ENCODE data around the gene GRHPR. TPM values are rescaled to one million over a fixed set of nuclear protein-coding genes. Genes with fewer than 3 reads are reported as not detected.
A peak's percentile ranks its signal among the peaks of the same experiment; 100 is the strongest.
"Not testable (repeated sequence)": the region's sequence is repeated elsewhere in the genome, so short reads cannot be mapped to it uniquely, and the experiment has no call there.

GRHPR gene
- total and polyA plus RNA-seq, 10 of the 15 experiments (the other 5 are each of a cell fraction or from before 2014, with no cell fraction given), result 52.4 to 194 (median 126) TPM

DNA sequence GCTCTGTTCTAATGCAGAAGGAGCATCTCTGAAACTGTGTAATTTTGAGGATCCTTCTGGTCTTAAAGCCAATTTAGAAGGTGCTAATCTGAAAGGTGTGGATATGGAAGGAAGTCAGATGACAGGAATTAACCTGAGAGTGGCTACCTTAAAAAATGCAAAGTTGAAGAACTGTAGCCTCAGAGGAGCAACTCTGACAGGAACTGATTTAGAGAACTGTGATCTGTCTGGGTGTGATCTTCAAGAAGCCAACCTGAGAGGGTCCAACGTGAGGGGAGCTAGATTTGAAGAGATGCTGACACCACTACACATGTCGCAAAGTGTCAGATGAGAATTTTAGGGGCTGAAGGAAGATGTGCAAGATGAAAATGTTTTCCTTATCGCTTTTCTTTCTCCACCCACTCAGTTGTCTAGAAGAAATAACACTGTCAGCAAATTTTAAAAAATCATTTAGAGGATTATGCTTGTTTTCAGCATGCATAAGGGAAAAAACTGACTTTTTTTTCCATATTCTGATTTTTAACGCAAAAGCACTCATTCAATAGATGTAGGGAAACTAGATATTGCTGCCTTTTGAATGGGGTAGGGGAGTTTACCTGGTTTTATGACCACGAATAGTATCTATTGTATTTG lies 55.6 kb downstream of the GRHPR start:
- H3K4me2 ChIP-seq (ENCODE audit: control insufficient read depth, insufficient read depth); CTCF ChIA-PET; H3K27ac ChIP-seq (ENCODE audit: control insufficient read depth, insufficient read depth); H4K20me1 ChIP-seq (ENCODE audit: control insufficient read depth, insufficient read depth); BruUV-seq (replicated peaks); H3K9me3 ChIP-seq (replicated peaks; ENCODE audit: control insufficient read depth, insufficient read depth, low read length); H3K4me1 ChIP-seq (ENCODE audit: control insufficient read depth, insufficient read depth, low read length); FAIRE-seq; H3K36me3 ChIP-seq (ENCODE audit: control insufficient read depth in 2 of 2, insufficient read depth in 2 of 2, low read length in 1 of 2); intact Hi-C loops (cut with micrococcal nuclease; ENCODE audit: unreplicated experiment); H3K79me2 ChIP-seq (ENCODE audit: control insufficient read depth, insufficient read depth, low read length); DNase-seq (ENCODE audit: low read depth, low spot score); H2AFZ ChIP-seq (ENCODE audit: control insufficient read depth, low read depth, low read length); POLR2A ChIA-PET; H3K27me3 ChIP-seq (replicated peaks in 1 of 2; ENCODE audit: control insufficient read depth in 2 of 2, insufficient read depth in 2 of 2, low read length in 1 of 2); ATAC-seq; H3K9ac ChIP-seq (ENCODE audit: control insufficient read depth, insufficient read depth, low read length); H3K4me3 ChIP-seq: not testable (repeated sequence)
- in situ Hi-C loops (cut with MboI), result loop anchor here (25.0 kb wide), 1 partner anchor 534 kb away; no protein-coding TSS in a partner anchor
- RAD21 ChIA-PET (ENCODE audit: unreplicated experiment), result interaction anchor here (2.0 kb wide), 1 partner anchor 13 kb away, joined by 5 read pairs; the partner anchor contains the start of gene ZBTB5
- SMC1A ChIA-PET (ENCODE audit: uncharacterized antibody, unreplicated experiment), result interaction anchor here (1.1 to 1.2 kb wide), 2 partner anchors 18 to 91 kb away, joined by 3 read pairs; no protein-coding TSS in a partner anchor
- 19% methylated on average over 5 of the region's 5 CpGs for WGBS (ENCODE audit: insufficient coverage, insufficient replicate concordance, low lambda C conversion rate, missing lambda C conversion rate)

DNA sequence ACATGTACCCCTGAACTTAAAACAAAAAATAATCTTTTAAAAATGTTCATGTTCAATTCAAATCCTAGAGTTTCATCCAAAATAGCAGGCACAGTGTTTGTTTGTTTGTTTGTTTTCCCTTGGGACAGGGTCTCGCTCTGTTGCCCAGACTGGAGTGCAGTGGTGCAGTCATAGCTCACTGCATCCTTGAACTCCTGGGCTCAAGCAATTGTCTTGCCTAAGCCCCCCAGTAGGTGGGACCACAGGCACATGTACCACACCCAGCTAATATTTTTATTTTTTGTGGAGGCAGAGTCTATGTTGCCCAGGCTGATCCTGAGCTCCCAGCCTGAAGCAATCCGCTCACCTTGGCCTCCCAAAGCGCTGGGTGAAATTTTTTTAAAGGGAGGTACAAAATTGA lies 58.3 kb downstream of the GRHPR start:
- H3K27ac ChIP-seq (ENCODE audit: control insufficient read depth, insufficient read depth), result no peak overlapping the region
- no peaks in the 10 kb centered on the region for H3K9me3 ChIP-seq (replicated peaks; ENCODE audit: control insufficient read depth, insufficient read depth, low read length)
- peaks cover 5% of the 10 kb centered on the region; the same call in 1 of the 2 replicates for H3K4me1 ChIP-seq (ENCODE audit: control insufficient read depth, insufficient read depth, low read length)
- H3K27me3 ChIP-seq (replicated peaks in 1 of 2; ENCODE audit: control insufficient read depth in 2 of 2, insufficient read depth in 2 of 2, low read length in 1 of 2), result peaks cover 0 to 2% of the 10 kb centered on the region in 2 experiments; a peak in 1 of 4 replicates
- no peak overlapping the region for H3K4me2 ChIP-seq (ENCODE audit: control insufficient read depth, insufficient read depth)
- RAD21 ChIA-PET (ENCODE audit: unreplicated experiment), result interaction anchor here (1.0 to 1.9 kb wide), 4 partner anchors 10 to 262 kb away, joined by 3 to 4 read pairs (median 4); no protein-coding TSS in a partner anchor
- no peaks in the 10 kb centered on the region for H4K20me1 ChIP-seq (ENCODE audit: control insufficient read depth, insufficient read depth)
- no peaks in the 10 kb centered on the region for H3K36me3 ChIP-seq (ENCODE audit: control insufficient read depth in 2 of 2, insufficient read depth in 2 of 2, low read length in 1 of 2)
- in situ Hi-C loops (cut with MboI) (loop anchor here (5.0 to 25.0 kb wide), 2 partner anchors 112 to 532 kb away; partner anchors contain the start of gene TOMM5), intact Hi-C loops (cut with micrococcal nuclease; ENCODE audit: unreplicated experiment) (loop anchor here (5.0 to 10.0 kb wide), 2 partner anchors 304 to 422 kb away; partner anchors contain the start of genes EXOSC3 and SLC25A51)
- H3K4me3 ChIP-seq, result no peak overlapping the region
- WGBS (ENCODE audit: insufficient coverage, insufficient replicate concordance, low lambda C conversion rate, missing lambda C conversion rate), result 51% methylated on average over 3 of the region's 3 CpGs
- no peak overlapping the region for H3K9ac ChIP-seq (ENCODE audit: control insufficient read depth, insufficient read depth, low read length)
- CTCF ChIA-PET, result interaction anchor here (0.6 to 2.3 kb wide), 21 partner anchors 8 to 422 kb away, joined by 3 to 12 read pairs (median 3); partner anchors contain the start of genes FBXO10 and ZBTB5
- no peak for ATAC-seq
- peaks cover 2% of the 10 kb centered on the region for H3K79me2 ChIP-seq (ENCODE audit: control insufficient read depth, insufficient read depth, low read length)
- TF ChIP-seq RAD21 (IDR thresholded peaks at IDR 0.05; ENCODE audit: insufficient read depth, low read depth, low read length) (peak; percentile 25; the same call in 1 of the 2 replicates), SPI1 (IDR thresholded peaks at IDR 0.05; ENCODE audit: borderline replicate concordance, insufficient read depth, low read depth, low read length) (no peak), MYC (IDR thresholded peaks at IDR 0.05; ENCODE audit: insufficient read depth, insufficient read length, insufficient replicate concordance, low read length, severe bottlenecking) (no peak), HDGF (IDR thresholded peaks at IDR 0.05) (no peak), ZNF384 (IDR thresholded peaks at IDR 0.05; ENCODE audit: borderline replicate concordance, low read depth, low read length) (no peak)
- TF ChIP-seq, protein P1, sequence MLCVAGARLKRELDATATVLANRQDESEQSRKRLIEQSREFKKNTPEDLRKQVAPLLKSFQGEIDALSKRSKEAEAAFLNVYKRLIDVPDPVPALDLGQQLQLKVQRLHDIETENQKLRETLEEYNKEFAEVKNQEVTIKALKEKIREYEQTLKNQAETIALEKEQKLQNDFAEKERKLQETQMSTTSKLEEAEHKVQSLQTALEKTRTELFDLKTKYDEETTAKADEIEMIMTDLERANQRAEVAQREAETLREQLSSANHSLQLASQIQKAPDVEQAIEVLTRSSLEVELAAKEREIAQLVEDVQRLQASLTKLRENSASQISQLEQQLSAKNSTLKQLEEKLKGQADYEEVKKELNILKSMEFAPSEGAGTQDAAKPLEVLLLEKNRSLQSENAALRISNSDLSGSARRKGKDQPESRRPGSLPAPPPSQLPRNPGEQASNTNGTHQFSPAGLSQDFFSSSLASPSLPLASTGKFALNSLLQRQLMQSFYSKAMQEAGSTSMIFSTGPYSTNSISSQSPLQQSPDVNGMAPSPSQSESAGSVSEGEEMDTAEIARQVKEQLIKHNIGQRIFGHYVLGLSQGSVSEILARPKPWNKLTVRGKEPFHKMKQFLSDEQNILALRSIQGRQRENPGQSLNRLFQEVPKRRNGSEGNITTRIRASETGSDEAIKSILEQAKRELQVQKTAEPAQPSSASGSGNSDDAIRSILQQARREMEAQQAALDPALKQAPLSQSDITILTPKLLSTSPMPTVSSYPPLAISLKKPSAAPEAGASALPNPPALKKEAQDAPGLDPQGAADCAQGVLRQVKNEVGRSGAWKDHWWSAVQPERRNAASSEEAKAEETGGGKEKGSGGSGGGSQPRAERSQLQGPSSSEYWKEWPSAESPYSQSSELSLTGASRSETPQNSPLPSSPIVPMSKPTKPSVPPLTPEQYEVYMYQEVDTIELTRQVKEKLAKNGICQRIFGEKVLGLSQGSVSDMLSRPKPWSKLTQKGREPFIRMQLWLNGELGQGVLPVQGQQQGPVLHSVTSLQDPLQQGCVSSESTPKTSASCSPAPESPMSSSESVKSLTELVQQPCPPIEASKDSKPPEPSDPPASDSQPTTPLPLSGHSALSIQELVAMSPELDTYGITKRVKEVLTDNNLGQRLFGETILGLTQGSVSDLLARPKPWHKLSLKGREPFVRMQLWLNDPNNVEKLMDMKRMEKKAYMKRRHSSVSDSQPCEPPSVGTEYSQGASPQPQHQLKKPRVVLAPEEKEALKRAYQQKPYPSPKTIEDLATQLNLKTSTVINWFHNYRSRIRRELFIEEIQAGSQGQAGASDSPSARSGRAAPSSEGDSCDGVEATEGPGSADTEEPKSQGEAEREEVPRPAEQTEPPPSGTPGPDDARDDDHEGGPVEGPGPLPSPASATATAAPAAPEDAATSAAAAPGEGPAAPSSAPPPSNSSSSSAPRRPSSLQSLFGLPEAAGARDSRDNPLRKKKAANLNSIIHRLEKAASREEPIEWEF (IDR thresholded peaks at IDR 0.05; ENCODE audit: insufficient replicate concordance, low read depth, low read length), result no peak
- TF ChIP-seq, protein P2, sequence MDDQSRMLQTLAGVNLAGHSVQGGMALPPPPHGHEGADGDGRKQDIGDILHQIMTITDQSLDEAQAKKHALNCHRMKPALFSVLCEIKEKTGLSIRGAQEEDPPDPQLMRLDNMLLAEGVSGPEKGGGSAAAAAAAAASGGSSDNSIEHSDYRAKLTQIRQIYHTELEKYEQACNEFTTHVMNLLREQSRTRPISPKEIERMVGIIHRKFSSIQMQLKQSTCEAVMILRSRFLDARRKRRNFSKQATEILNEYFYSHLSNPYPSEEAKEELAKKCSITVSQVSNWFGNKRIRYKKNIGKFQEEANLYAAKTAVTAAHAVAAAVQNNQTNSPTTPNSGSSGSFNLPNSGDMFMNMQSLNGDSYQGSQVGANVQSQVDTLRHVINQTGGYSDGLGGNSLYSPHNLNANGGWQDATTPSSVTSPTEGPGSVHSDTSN (IDR thresholded peaks at IDR 0.05; ENCODE audit: insufficient replicate concordance, low read depth, low read length), result no peak
- DNase-seq (ENCODE audit: low read depth, low spot score), result no peak
- no peak for FAIRE-seq
- SMC1A ChIA-PET (ENCODE audit: uncharacterized antibody, unreplicated experiment), result interaction anchor here (0.8 to 3.3 kb wide), 6 partner anchors 15 to 422 kb away, joined by 3 to 10 read pairs (median 4); partner anchors contain the start of gene ZBTB5
- POLR2A ChIA-PET, result no interaction called here
- no TSS peak for BruUV-seq (replicated peaks)
- no peak overlapping the region for H2AFZ ChIP-seq (ENCODE audit: control insufficient read depth, low read depth, low read length)

All from GM12878 (cell line).